ENCODE results near the gene SORBS1. TPM values are rescaled to one million over a fixed set of nuclear protein-coding genes. Genes with fewer than 3 reads are reported as not detected.

The SORBS1 gene
- total and polyA plus RNA-seq, 2 experiments from 2014 or later = 0.65 to 1.2 TPM

GRCh38 chr10:95276367-95277200 is 284.6 kb downstream of the SORBS1 start:
- TF ChIP-seq EZH2 (IDR thresholded peaks at IDR 0.05; ENCODE audit: insufficient read depth, poor library complexity, severe bottlenecking) (no peak), EZH2phosphoT487 (IDR thresholded peaks at IDR 0.05; ENCODE audit: insufficient read depth, low read depth) (no peak)
- Histone ChIP-seq H3K9me3 (ENCODE audit: low read depth) (no peaks in the 10 kb centered on the region), H3K27ac (peak overlapping the region; percentile 53), H3K27me3 (replicated peaks; ENCODE audit: insufficient read depth) (no peaks in the 10 kb centered on the region), H3K9ac (no peak overlapping the region), H4K20me1 (ENCODE audit: insufficient read depth) (no peaks in the 10 kb centered on the region), H3F3A (ENCODE audit: insufficient read depth) (peaks cover 46% of the 10 kb centered on the region), H3K79me2 (ENCODE audit: insufficient read depth) (peaks cover 90% of the 10 kb centered on the region), H3K9me2 (ENCODE audit: insufficient read depth) (no peaks in the 10 kb centered on the region), H3K4me2 (ENCODE audit: unreplicated experiment) (peak overlapping the region; percentile 24), H3K4me3 (no peak overlapping the region), H3K4me1 (ENCODE audit: insufficient read depth) (peaks cover 63% of the 10 kb centered on the region), H2AFZ (no peak overlapping the region), H3K36me3 (ENCODE audit: low read depth) (no peaks in the 10 kb centered on the region)
- in situ Hi-C loops (cut with MboI) = no loop called here
- peak; percentile 48 for DNase-seq
- 73 to 75% methylated on average over 8 of the region's 8 CpGs for WGBS, 2 experiments (ENCODE audit: low coverage in 1 of 2, low lambda C conversion rate in 2 of 2, missing lambda C conversion rate in 2 of 2)

DNA sequence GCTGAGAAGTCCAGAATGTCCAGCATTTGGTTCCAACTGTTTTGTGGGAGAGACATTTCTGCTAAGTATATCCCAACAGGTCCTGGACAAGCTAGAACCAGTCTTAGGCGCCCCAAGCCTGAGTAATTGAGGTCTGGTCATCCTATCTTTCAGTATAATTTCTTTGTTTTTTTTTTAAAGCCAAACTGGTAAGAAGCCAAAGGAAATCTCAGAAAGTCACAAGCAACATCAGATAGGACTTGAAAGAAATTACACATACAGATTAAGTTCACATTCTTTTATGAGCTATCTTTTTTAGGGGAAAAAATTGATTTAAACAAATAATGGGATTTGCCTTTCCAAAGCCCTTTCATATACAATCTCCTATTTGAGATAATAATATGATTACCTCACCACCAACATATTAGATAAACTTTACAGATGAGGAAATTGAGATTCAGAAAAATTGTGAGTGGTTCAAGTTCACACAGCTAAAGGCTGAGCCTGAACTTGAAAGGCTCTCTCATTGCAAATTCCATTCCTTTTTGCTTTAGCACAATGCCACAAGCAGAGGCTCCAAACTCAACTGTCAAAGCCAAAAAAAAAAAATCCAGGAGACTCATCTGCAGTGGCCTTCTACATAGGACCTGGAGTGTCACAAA is 285.3 kb downstream of the SORBS1 start:
- no peaks in the 10 kb centered on the region for H3K9me2 ChIP-seq (ENCODE audit: insufficient read depth)
- peaks cover 89% of the 10 kb centered on the region for H3K79me2 ChIP-seq (ENCODE audit: insufficient read depth)
- H3K4me2 ChIP-seq (ENCODE audit: unreplicated experiment) = peak overlapping the region; percentile 24
- 67 to 79% methylated on average over 1 of the region's 1 CpG for WGBS, 2 experiments (ENCODE audit: low coverage in 1 of 2, low lambda C conversion rate in 2 of 2, missing lambda C conversion rate in 2 of 2)
- in situ Hi-C loops (cut with MboI) = no loop called here
- H3K9me3 ChIP-seq (ENCODE audit: low read depth) = no peaks in the 10 kb centered on the region
- peaks cover 46% of the 10 kb centered on the region for H3F3A ChIP-seq (ENCODE audit: insufficient read depth)
- H3K27ac ChIP-seq = peak overlapping the region; percentile 53
- no peak overlapping the region for H3K4me3 ChIP-seq
- H3K4me1 ChIP-seq (ENCODE audit: insufficient read depth) = peaks cover 63% of the 10 kb centered on the region
- no peaks in the 10 kb centered on the region for H3K36me3 ChIP-seq (ENCODE audit: low read depth)
- no peaks in the 10 kb centered on the region for H4K20me1 ChIP-seq (ENCODE audit: insufficient read depth)
- no peak overlapping the region for H2AFZ ChIP-seq
- DNase-seq = peak; percentile 44
- TF ChIP-seq EZH2phosphoT487 (IDR thresholded peaks at IDR 0.05; ENCODE audit: insufficient read depth, low read depth) (no peak), EZH2 (IDR thresholded peaks at IDR 0.05; ENCODE audit: insufficient read depth, poor library complexity, severe bottlenecking) (no peak)
- peak overlapping the region; percentile 17; the same call in 1 of the 2 replicates for H3K9ac ChIP-seq
- no peaks in the 10 kb centered on the region for H3K27me3 ChIP-seq (replicated peaks; ENCODE audit: insufficient read depth)

DNA sequence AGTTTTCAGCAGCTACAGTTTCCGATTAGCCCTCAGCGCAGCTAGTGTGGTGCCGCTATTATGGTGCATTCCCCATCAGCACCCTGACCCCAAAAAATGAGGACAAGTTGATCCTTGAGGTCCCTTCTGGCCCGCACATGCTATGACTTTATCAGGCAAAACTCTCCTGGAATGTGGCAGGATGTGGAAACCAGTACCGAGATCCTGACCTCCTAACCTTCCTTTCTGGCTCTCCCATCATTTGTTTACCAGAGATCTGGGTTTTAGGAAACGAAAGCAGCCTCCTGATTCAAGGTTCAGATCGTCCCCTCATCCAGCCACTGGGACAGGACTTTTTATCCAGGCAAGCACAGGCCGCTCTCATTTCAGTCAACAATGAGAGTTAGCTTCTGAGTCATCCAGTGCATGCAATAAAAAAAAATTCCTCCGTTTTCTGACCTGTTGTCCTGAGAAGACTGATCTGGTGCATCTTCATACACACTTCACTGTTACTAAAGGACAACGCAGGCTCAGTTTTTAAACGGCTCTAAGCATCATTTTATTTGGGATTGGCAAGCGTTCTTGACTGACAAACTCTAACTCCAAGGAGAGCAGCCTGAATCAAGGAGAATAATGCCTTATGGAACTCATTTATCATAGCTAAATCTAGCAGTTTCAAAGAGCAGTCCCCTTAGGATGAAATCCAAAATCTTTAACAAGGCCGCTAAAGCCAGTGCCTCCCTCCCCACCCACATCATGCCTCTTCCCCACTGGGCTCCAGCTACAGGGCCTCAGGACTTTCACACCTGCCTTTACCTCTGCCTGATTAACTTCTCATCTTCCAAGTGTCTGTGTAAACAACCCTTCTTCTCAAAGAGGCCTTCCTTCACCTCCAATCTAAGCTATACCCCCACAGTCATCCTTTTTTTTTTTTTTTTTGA is 287.5 kb downstream of the SORBS1 start:
- H3K9me3 ChIP-seq (ENCODE audit: low read depth) = no peaks in the 10 kb centered on the region
- peaks cover 43% of the 10 kb centered on the region for H3K4me1 ChIP-seq (ENCODE audit: insufficient read depth)
- peaks cover 78% of the 10 kb centered on the region for H3K79me2 ChIP-seq (ENCODE audit: insufficient read depth)
- no peaks in the 10 kb centered on the region for H4K20me1 ChIP-seq (ENCODE audit: insufficient read depth)
- no peaks in the 10 kb centered on the region for H3K36me3 ChIP-seq (ENCODE audit: low read depth)
- H3K27me3 ChIP-seq (replicated peaks; ENCODE audit: insufficient read depth) = no peaks in the 10 kb centered on the region
- H2AFZ ChIP-seq = peak overlapping the region; percentile 65
- 15 to 18% methylated on average over 13 of the region's 13 CpGs for WGBS, 2 experiments (ENCODE audit: low coverage in 1 of 2, low lambda C conversion rate in 2 of 2, missing lambda C conversion rate in 2 of 2)
- H3K9ac ChIP-seq = peak overlapping the region; percentile 67
- peak overlapping the region; percentile 48 for H3K4me3 ChIP-seq
- DNase-seq = peak; percentile 90
- in situ Hi-C loops (cut with MboI) = no loop called here
- H3K4me2 ChIP-seq (ENCODE audit: unreplicated experiment) = peak overlapping the region; percentile 76
- H3K27ac ChIP-seq = peak overlapping the region; percentile 73
- H3F3A ChIP-seq (ENCODE audit: insufficient read depth) = peaks cover 32% of the 10 kb centered on the region
- TF ChIP-seq EZH2 (IDR thresholded peaks at IDR 0.05; ENCODE audit: insufficient read depth, poor library complexity, severe bottlenecking) = no peak
- no peak for TF ChIP-seq EZH2phosphoT487 (IDR thresholded peaks at IDR 0.05; ENCODE audit: insufficient read depth, low read depth)
- no peaks in the 10 kb centered on the region for H3K9me2 ChIP-seq (ENCODE audit: insufficient read depth)

DNA sequence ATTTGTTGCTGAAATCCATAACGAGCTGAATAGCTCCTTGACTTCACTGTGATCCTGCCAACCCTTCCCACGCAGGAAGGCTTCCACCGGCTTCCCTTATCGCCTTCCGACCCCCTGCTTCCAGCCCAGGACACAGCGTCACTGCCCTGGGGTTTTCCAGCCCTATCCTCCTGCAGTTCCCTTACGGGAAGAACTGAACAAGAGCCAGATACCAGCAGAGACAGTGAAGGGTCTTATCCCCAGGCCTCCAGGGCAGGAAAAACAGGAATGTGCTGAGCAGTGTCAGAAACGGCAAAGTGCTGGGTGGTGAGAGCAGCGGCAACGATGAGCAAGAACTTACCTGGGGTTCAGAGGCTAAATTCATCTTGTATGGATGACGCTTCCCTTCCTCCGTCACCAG is 292.7 kb downstream of the SORBS1 start:
- Histone ChIP-seq H3K79me2 (ENCODE audit: insufficient read depth) (peaks cover 30% of the 10 kb centered on the region), H3K4me2 (ENCODE audit: unreplicated experiment) (no peak overlapping the region)
- WGBS, 2 experiments (ENCODE audit: low coverage in 1 of 2, low lambda C conversion rate in 2 of 2, missing lambda C conversion rate in 2 of 2) = 82 to 84% methylated on average over 12 of the region's 12 CpGs

More for the DNA sequence above, 292.7 kb downstream of the SORBS1 start:
- H3K4me1 ChIP-seq (ENCODE audit: insufficient read depth) = peaks cover 19% of the 10 kb centered on the region
- H3K9me2 ChIP-seq (ENCODE audit: insufficient read depth) = no peaks in the 10 kb centered on the region
- H2AFZ ChIP-seq = no peak overlapping the region
- peaks cover 8% of the 10 kb centered on the region for H3K36me3 ChIP-seq (ENCODE audit: low read depth)
- H3K27me3 ChIP-seq (replicated peaks; ENCODE audit: insufficient read depth) = no peaks in the 10 kb centered on the region
- H3F3A ChIP-seq (ENCODE audit: insufficient read depth) = peaks cover 15% of the 10 kb centered on the region
- no peak for DNase-seq
- no peaks in the 10 kb centered on the region for H4K20me1 ChIP-seq (ENCODE audit: insufficient read depth)
- H3K9me3 ChIP-seq (ENCODE audit: low read depth) = no peaks in the 10 kb centered on the region
- H3K27ac ChIP-seq = no peak overlapping the region
- in situ Hi-C loops (cut with MboI) = no loop called here
- no peak overlapping the region for H3K9ac ChIP-seq
- no peak for TF ChIP-seq EZH2 (IDR thresholded peaks at IDR 0.05; ENCODE audit: insufficient read depth, poor library complexity, severe bottlenecking)
- no peak for TF ChIP-seq EZH2phosphoT487 (IDR thresholded peaks at IDR 0.05; ENCODE audit: insufficient read depth, low read depth)
- no peak overlapping the region for H3K4me3 ChIP-seq

Measured in GM23248 (cell line).